Measurements from ENCODE around the gene LIFR. TPM values are rescaled to one million over a fixed set of nuclear protein-coding genes. Genes with fewer than 3 reads are reported as not detected.

Gene LIFR
- total and polyA plus RNA-seq, 7 experiments from 2014 or later = 0.16 to 0.30 (median 0.17) TPM; not detected in 4

DNA sequence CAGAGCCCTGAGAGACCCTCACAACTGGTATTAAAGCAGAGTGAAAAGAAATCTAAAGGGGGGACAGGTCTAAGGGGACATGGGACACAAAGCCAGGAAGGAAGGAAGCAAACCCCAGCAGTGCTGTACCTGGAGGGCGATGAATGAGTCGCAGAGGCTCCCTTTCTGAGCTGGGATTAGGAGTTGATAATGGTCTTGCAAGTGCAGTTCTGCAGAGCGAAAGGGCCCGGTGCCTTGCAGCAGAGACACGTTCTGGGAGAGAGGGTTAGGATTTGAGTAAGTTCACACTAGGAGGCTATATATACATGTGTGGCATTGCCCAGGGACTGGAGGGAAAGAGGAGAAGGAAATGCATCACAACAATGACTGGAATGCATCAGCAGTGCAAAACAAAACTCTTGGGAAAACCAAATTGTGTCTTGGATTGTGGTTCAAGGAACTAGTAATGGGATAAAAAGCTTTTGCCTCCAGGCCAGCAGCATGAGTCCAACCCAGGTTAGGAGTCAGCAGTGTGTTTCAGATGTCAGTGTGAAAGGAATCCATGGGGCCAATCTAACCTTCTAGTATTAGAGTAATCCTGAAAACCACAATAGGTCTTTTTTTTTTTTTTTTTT lies 38.8 kb upstream of the LIFR start:
- no peaks in the 10 kb centered on the region for H3K36me3 ChIP-seq (ENCODE audit: control insufficient read depth in 2 of 3, insufficient read depth in 3 of 3, low read length in 3 of 3)
- H3K27me3 Mint-ChIP-seq = peaks cover 7 to 34% (median 19%) of the 10 kb centered on the region in 5 donors

DNA sequence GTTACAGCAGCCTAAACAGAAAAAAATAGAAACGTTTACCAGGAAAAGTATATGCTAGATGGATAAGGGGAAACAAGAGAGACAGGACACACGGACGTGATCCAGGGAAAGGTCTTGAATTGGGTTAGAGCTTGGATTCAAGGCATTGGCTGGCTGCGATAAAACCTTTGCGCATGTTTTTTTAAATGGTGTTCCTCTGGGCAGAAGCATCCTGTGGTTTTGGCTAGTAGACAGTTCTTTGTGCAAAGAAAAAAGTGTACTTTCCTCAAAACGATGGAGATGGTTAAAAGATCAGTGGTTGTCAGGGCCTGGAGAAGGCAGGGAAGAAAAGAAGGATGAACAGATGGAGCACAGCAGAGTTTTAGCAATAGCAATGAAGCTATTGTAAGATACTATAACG lies 37.5 kb upstream of the LIFR start:
- Mint-ChIP-seq H3K27ac (no peak overlapping the region), H3K4me1 (no peaks in the 10 kb centered on the region), H3K9me3 (peaks cover 0 to 2% (median 0%) of the 10 kb centered on the region in 11 donors), H3K4me3 (no peak overlapping the region), H3K36me3 (no peaks in the 10 kb centered on the region), H3K27me3 (peaks cover 5 to 38% (median 21%) of the 10 kb centered on the region in 5 donors)
- Histone ChIP-seq H3K9me3 (ENCODE audit: control insufficient read depth in 2 of 3, low read length in 3 of 3) (no peaks in the 10 kb centered on the region), H3K36me3 (ENCODE audit: control insufficient read depth in 2 of 3, insufficient read depth in 3 of 3, low read length in 3 of 3) (no peaks in the 10 kb centered on the region), H3K4me3 (ENCODE audit: low read length) (no peak overlapping the region), H3K27ac (ENCODE audit: low read depth, low read length) (no peak overlapping the region), H3K4me1 (ENCODE audit: control insufficient read depth in 2 of 2, insufficient read depth in 2 of 2, low read length in 2 of 2) (no peaks in the 10 kb centered on the region), H3K27me3 (ENCODE audit: control insufficient read depth in 2 of 2, insufficient read depth in 2 of 2, low read length in 2 of 2) (no peaks in the 10 kb centered on the region)
- DNase-seq (no peak), ATAC-seq (no peak)
- CTCF ChIA-PET = no interaction called here
- POLR2A ChIA-PET = no interaction called here
- intact Hi-C loops (cut with micrococcal nuclease) = no loop called here

More for the DNA sequence above, 38.8 kb upstream of the LIFR start:
- no peaks in the 10 kb centered on the region for H3K4me1 Mint-ChIP-seq
- Histone ChIP-seq H3K9me3 (ENCODE audit: control insufficient read depth in 2 of 3, low read length in 3 of 3) (no peaks in the 10 kb centered on the region), H3K4me1 (ENCODE audit: control insufficient read depth in 2 of 2, insufficient read depth in 2 of 2, low read length in 2 of 2) (no peaks in the 10 kb centered on the region), H3K4me3 (ENCODE audit: low read length) (no peak overlapping the region), H3K27ac (ENCODE audit: low read depth, low read length) (no peak overlapping the region), H3K27me3 (ENCODE audit: control insufficient read depth in 2 of 2, insufficient read depth in 2 of 2, low read length in 2 of 2) (no peaks in the 10 kb centered on the region)
- no peaks in the 10 kb centered on the region for H3K36me3 Mint-ChIP-seq
- CTCF ChIA-PET = no interaction called here
- H3K27ac Mint-ChIP-seq = no peak overlapping the region
- intact Hi-C loops (cut with micrococcal nuclease) = no loop called here
- DNase-seq = no peak
- H3K4me3 Mint-ChIP-seq = no peak overlapping the region
- POLR2A ChIA-PET = no interaction called here
- H3K9me3 Mint-ChIP-seq = peaks cover 0 to 2% (median 0%) of the 10 kb centered on the region in 11 donors
- no peak for ATAC-seq

GRCh38 chr5:38591523-38591849 lies 35.0 kb upstream of the LIFR start:
- peaks cover 0 to 27% (median 14%) of the 10 kb centered on the region in 5 donors for H3K27me3 Mint-ChIP-seq
- Histone ChIP-seq H3K4me3 (ENCODE audit: low read length) (no peak overlapping the region), H3K27ac (ENCODE audit: low read depth, low read length) (no peak overlapping the region), H3K9me3 (ENCODE audit: control insufficient read depth in 2 of 3, low read length in 3 of 3) (no peaks in the 10 kb centered on the region), H3K27me3 (ENCODE audit: control insufficient read depth in 2 of 2, insufficient read depth in 2 of 2, low read length in 2 of 2) (no peaks in the 10 kb centered on the region), H3K36me3 (ENCODE audit: control insufficient read depth in 2 of 3, insufficient read depth in 3 of 3, low read length in 3 of 3) (no peaks in the 10 kb centered on the region), H3K4me1 (ENCODE audit: control insufficient read depth in 2 of 2, insufficient read depth in 2 of 2, low read length in 2 of 2) (no peaks in the 10 kb centered on the region)
- ChIA-PET POLR2A (no interaction called here), CTCF (no interaction called here)
- H3K4me3 Mint-ChIP-seq = no peak overlapping the region
- no peak for DNase-seq
- intact Hi-C loops (cut with micrococcal nuclease) = no loop called here
- ATAC-seq = no peak
- no peaks in the 10 kb centered on the region for H3K4me1 Mint-ChIP-seq
- no peaks in the 10 kb centered on the region for H3K36me3 Mint-ChIP-seq
- H3K9me3 Mint-ChIP-seq = no peaks in the 10 kb centered on the region
- no peak overlapping the region for H3K27ac Mint-ChIP-seq

GRCh38 chr5:38590838-38591522 lies 34.5 kb upstream of the LIFR start:
- Mint-ChIP-seq H3K36me3 (no peaks in the 10 kb centered on the region), H3K4me3 (no peak overlapping the region), H3K27ac (no peak overlapping the region), H3K4me1 (no peaks in the 10 kb centered on the region), H3K9me3 (no peaks in the 10 kb centered on the region), H3K27me3 (peaks cover 2 to 27% (median 14%) of the 10 kb centered on the region in 5 donors)
- intact Hi-C loops (cut with micrococcal nuclease) = no loop called here
- Histone ChIP-seq H3K4me1 (ENCODE audit: control insufficient read depth in 2 of 2, insufficient read depth in 2 of 2, low read length in 2 of 2) (no peaks in the 10 kb centered on the region), H3K27ac (ENCODE audit: low read depth, low read length) (no peak overlapping the region), H3K9me3 (ENCODE audit: control insufficient read depth in 2 of 3, low read length in 3 of 3) (no peaks in the 10 kb centered on the region), H3K27me3 (ENCODE audit: control insufficient read depth in 2 of 2, insufficient read depth in 2 of 2, low read length in 2 of 2) (peaks cover 0 to 2% of the 10 kb centered on the region in 2 donors), H3K4me3 (ENCODE audit: low read length) (no peak overlapping the region), H3K36me3 (ENCODE audit: control insufficient read depth in 2 of 3, insufficient read depth in 3 of 3, low read length in 3 of 3) (no peaks in the 10 kb centered on the region)
- ChIA-PET CTCF (no interaction called here), POLR2A (no interaction called here)
- DNase-seq = no peak
- ATAC-seq = no peak

DNA sequence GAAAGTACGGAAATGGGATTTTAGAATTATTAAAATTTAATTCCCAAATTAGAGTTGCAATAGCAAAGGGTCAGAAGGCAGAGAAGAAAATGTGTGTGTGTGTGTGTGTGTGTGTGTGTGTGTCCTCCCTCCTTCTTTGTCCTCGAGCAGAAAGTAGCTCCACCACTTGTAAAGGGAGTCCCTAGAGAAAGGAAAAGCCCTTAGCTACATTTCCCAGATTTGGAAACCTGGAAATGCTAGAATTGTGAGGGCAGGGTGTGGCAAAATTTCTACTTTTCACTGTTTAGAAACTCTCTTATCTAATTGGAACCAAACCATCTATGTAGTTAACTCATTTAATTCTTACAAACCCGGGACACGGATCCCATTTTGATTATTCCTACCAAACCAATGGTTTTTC lies 33.2 kb upstream of the LIFR start:
- ChIA-PET POLR2A (no interaction called here), CTCF (no interaction called here)
- H3K9me3 Mint-ChIP-seq = no peaks in the 10 kb centered on the region
- ATAC-seq (no peak), DNase-seq (no peak)
- H3K36me3 ChIP-seq (ENCODE audit: control insufficient read depth in 2 of 3, insufficient read depth in 3 of 3, low read length in 3 of 3) = no peaks in the 10 kb centered on the region
- no peaks in the 10 kb centered on the region for H3K9me3 ChIP-seq (ENCODE audit: control insufficient read depth in 2 of 3, low read length in 3 of 3)
- H3K4me1 ChIP-seq (ENCODE audit: control insufficient read depth in 2 of 2, insufficient read depth in 2 of 2, low read length in 2 of 2) = no peaks in the 10 kb centered on the region
- no peaks in the 10 kb centered on the region for H3K36me3 Mint-ChIP-seq
- peaks cover 5 to 22% (median 7%) of the 10 kb centered on the region in 5 donors for H3K27me3 Mint-ChIP-seq
- H3K4me3 Mint-ChIP-seq = no peak overlapping the region
- H3K27me3 ChIP-seq (ENCODE audit: control insufficient read depth in 2 of 2, insufficient read depth in 2 of 2, low read length in 2 of 2) = peaks cover 0 to 6% of the 10 kb centered on the region in 2 donors
- H3K27ac Mint-ChIP-seq = no peak overlapping the region
- intact Hi-C loops (cut with micrococcal nuclease) = no loop called here
- no peak overlapping the region for H3K27ac ChIP-seq (ENCODE audit: low read depth, low read length)
- H3K4me3 ChIP-seq (ENCODE audit: low read length) = no peak overlapping the region
- no peaks in the 10 kb centered on the region for H3K4me1 Mint-ChIP-seq

- CTCF ChIA-PET = no interaction called here
- H3K4me3 Mint-ChIP-seq = no peak overlapping the region
- POLR2A ChIA-PET = no interaction called here
- peaks cover 0 to 4% (median 3%) of the 10 kb centered on the region in 7 donors for H3K4me1 Mint-ChIP-seq
- no peak overlapping the region for H3K27ac Mint-ChIP-seq
- intact Hi-C loops (cut with micrococcal nuclease) = no loop called here
- Histone ChIP-seq H3K9me3 (ENCODE audit: control insufficient read depth in 2 of 3, low read length in 3 of 3) (no peaks in the 10 kb centered on the region), H3K27me3 (ENCODE audit: control insufficient read depth in 2 of 2, insufficient read depth in 2 of 2, low read length in 2 of 2) (peaks cover 0 to 6% of the 10 kb centered on the region in 2 donors), H3K4me3 (ENCODE audit: low read length) (no peak overlapping the region), H3K36me3 (ENCODE audit: control insufficient read depth in 2 of 3, insufficient read depth in 3 of 3, low read length in 3 of 3) (no peaks in the 10 kb centered on the region), H3K4me1 (ENCODE audit: control insufficient read depth in 2 of 2, insufficient read depth in 2 of 2, low read length in 2 of 2) (no peaks in the 10 kb centered on the region), H3K27ac (ENCODE audit: low read depth, low read length) (no peak overlapping the region)
- ATAC-seq (no peak), DNase-seq (no peak)
- no peaks in the 10 kb centered on the region for H3K36me3 Mint-ChIP-seq
- H3K9me3 Mint-ChIP-seq = peaks cover 0 to 2% (median 0%) of the 10 kb centered on the region in 11 donors
- peaks cover 16 to 43% (median 31%) of the 10 kb centered on the region in 5 donors for H3K27me3 Mint-ChIP-seq
These were observed 29.4 kb upstream of the LIFR start for GRCh38 chr5:38585816-38586215.

DNA sequence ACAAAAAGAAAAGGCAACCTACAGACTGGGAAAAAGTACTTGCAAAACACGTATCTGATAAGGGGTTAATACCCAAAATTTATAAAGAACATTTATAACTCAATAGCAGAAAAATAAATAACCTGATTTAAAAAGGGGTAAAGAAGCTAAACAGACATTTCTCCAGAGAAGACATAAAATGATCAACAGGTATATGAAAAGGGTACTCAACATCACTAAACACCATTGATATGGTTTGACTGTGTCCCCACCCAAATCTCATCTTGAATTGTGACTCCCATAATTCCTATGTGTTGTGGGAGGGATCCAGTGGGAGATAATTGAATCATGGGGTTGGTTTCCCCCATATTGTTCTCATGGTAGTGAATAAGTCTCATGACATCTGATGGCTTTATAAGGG lies 27.1 kb upstream of the LIFR start:
- Mint-ChIP-seq H3K36me3 (no peaks in the 10 kb centered on the region), H3K27ac (no peak overlapping the region), H3K27me3 (peaks cover 22 to 44% (median 27%) of the 10 kb centered on the region in 5 donors), H3K9me3 (peaks cover 0 to 2% (median 0%) of the 10 kb centered on the region in 11 donors), H3K4me1 (peaks cover 0 to 4% (median 3%) of the 10 kb centered on the region in 7 donors), H3K4me3 (no peak overlapping the region)
- no peak overlapping the region for H3K4me3 ChIP-seq (ENCODE audit: low read length)
- DNase-seq (no peak), ATAC-seq (no peak)
- CTCF ChIA-PET = interaction anchor here (0.7 kb wide), 1 partner anchor 16 kb away, joined by 3 read pairs; no protein-coding TSS in a partner anchor
- intact Hi-C loops (cut with micrococcal nuclease) = no loop called here
- H3K27me3 ChIP-seq (ENCODE audit: control insufficient read depth in 2 of 2, insufficient read depth in 2 of 2, low read length in 2 of 2) = peaks cover 0 to 6% of the 10 kb centered on the region in 2 donors
- H3K4me1 ChIP-seq (ENCODE audit: control insufficient read depth in 2 of 2, insufficient read depth in 2 of 2, low read length in 2 of 2) = no peaks in the 10 kb centered on the region
- H3K27ac ChIP-seq (ENCODE audit: low read depth, low read length) = no peak overlapping the region
- POLR2A ChIA-PET = no interaction called here
- H3K9me3 ChIP-seq (ENCODE audit: control insufficient read depth in 2 of 3, low read length in 3 of 3) = no peaks in the 10 kb centered on the region
- H3K36me3 ChIP-seq (ENCODE audit: control insufficient read depth in 2 of 3, insufficient read depth in 3 of 3, low read length in 3 of 3) = no peaks in the 10 kb centered on the region
